Calu3 (cell line): ENCODE measurements around the gene MUC20. TPM values are rescaled to one million over a fixed set of nuclear protein-coding genes. Genes with fewer than 3 reads are reported as not detected.

ENCODE experiments used
- BruUV-seq: library from RNA; stranded (reverse); fragments of 400-500 nt; replicated peaks from 2 replicates; lab custom pipeline; 2021; lab: Mats Ljungman, UMichigan
- CTCF ChIA-PET: fragments of 300-600 bp; sonication (Branson Sonifier 250); formaldehyde crosslinking; loops from one replicate; lab custom pipeline; 2022; ENCODE audit warnings: antibody characterized with exemption; lab: Charles Lee
- DNase-seq: peaks from one replicate; pipeline ENCODE4 v3.0.0; 2022
- H3K27ac Mint-ChIP-seq: one replicate; pipeline ENCODE4 v1.8.0; 2022; ENCODE audit warnings: mixed read lengths; ENCODE audit not compliant: unreplicated experiment
- H3K27me3 Mint-ChIP-seq: one replicate; pipeline ENCODE4 v1.8.0; 2022; ENCODE audit warnings: mixed read lengths; ENCODE audit not compliant: unreplicated experiment
- H3K36me3 Mint-ChIP-seq: one replicate; pipeline ENCODE4 v1.8.0; 2022; ENCODE audit warnings: mild to moderate bottlenecking, moderate library complexity, mixed read lengths; ENCODE audit not compliant: insufficient read depth, unreplicated experiment
- H3K4me1 Mint-ChIP-seq: one replicate; pipeline ENCODE4 v1.8.0; 2022; ENCODE audit warnings: mild to moderate bottlenecking, low read depth, mixed read lengths; ENCODE audit not compliant: unreplicated experiment
- H3K4me3 Mint-ChIP-seq: one replicate; pipeline ENCODE4 v1.8.0; 2022; ENCODE audit warnings: mild to moderate bottlenecking, low read depth, moderate library complexity, mixed read lengths; ENCODE audit not compliant: unreplicated experiment
- H3K9me3 Mint-ChIP-seq: one replicate; pipeline ENCODE4 v1.8.0; 2022; ENCODE audit warnings: low read depth, mixed read lengths; ENCODE audit not compliant: unreplicated experiment
- intact Hi-C: fragments of 100-400 bp; cut with micrococcal nuclease; formaldehyde crosslinking; loops from one replicate; pipeline ENCODE4 v1.10.0; 2022; ENCODE audit not compliant: unreplicated experiment
- total RNA-seq: library from RNA; stranded (reverse); gene quantifications from 2 replicates; pipeline ENCODE4 v1.2.3, GENCODE V29; 2022
- TF ChIP-seq, protein P1 (sequence below): fragments of 200-600 bp; IDR thresholded peaks from one replicate; pipeline ENCODE4 v1.8.0; 2022; ENCODE audit warnings: antibody characterized with exemption; ENCODE audit not compliant: unreplicated experiment

Gene MUC20
- total RNA-seq, 1 experiment from 2014 or later: 83.1 TPM

- Mint-ChIP-seq H3K9me3 (no peaks in the 10 kb centered on the region), H3K27me3 (peaks cover 53% of the 10 kb centered on the region), H3K36me3 (no peaks in the 10 kb centered on the region), H3K4me3 (no peak overlapping the region), H3K4me1 (peaks cover 14% of the 10 kb centered on the region), H3K27ac (no peak overlapping the region)
- TF ChIP-seq, protein P1, sequence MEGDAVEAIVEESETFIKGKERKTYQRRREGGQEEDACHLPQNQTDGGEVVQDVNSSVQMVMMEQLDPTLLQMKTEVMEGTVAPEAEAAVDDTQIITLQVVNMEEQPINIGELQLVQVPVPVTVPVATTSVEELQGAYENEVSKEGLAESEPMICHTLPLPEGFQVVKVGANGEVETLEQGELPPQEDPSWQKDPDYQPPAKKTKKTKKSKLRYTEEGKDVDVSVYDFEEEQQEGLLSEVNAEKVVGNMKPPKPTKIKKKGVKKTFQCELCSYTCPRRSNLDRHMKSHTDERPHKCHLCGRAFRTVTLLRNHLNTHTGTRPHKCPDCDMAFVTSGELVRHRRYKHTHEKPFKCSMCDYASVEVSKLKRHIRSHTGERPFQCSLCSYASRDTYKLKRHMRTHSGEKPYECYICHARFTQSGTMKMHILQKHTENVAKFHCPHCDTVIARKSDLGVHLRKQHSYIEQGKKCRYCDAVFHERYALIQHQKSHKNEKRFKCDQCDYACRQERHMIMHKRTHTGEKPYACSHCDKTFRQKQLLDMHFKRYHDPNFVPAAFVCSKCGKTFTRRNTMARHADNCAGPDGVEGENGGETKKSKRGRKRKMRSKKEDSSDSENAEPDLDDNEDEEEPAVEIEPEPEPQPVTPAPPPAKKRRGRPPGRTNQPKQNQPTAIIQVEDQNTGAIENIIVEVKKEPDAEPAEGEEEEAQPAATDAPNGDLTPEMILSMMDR: no peak
- no TSS peak for BruUV-seq
- DNase-seq: no peak
- intact Hi-C loops: no loop called here
- CTCF ChIA-PET: no interaction called here
Measured at GRCh38 chr3:195755791-195756676, 35.3 kb downstream of the MUC20 start.

GRCh38 chr3:195757438-195757770, 36.6 kb downstream of the MUC20 start:
- Mint-ChIP-seq H3K4me3 (no peak overlapping the region), H3K4me1 (peaks cover 14% of the 10 kb centered on the region), H3K27me3 (peaks cover 53% of the 10 kb centered on the region), H3K27ac (no peak overlapping the region), H3K9me3 (no peaks in the 10 kb centered on the region), H3K36me3 (no peaks in the 10 kb centered on the region)
- no TSS peak for BruUV-seq
- CTCF ChIA-PET: no interaction called here
- intact Hi-C loops: no loop called here
- TF ChIP-seq, protein P1: no peak
- no peak for DNase-seq

DNA sequence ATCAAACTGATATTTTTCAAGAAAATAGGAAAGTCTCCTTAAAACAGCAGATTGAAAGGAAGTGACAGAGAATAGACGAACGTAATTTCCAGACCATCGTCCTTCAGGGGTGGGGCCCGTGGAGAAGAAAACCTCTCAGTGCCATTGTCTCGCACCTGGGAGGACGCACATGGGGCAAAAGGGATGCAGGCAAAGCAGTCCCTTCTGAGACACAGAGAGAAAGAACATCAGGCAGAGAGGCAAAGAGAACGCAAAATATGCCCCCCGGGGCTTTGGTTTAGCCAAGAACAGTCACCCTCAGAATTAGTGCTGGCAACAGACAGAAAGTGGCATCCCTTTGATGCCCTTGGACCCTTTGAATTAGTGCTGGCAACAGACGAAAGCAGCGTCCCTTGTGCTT, 37.0 kb downstream of the MUC20 start:
- CTCF ChIA-PET: no interaction called here

DNA sequence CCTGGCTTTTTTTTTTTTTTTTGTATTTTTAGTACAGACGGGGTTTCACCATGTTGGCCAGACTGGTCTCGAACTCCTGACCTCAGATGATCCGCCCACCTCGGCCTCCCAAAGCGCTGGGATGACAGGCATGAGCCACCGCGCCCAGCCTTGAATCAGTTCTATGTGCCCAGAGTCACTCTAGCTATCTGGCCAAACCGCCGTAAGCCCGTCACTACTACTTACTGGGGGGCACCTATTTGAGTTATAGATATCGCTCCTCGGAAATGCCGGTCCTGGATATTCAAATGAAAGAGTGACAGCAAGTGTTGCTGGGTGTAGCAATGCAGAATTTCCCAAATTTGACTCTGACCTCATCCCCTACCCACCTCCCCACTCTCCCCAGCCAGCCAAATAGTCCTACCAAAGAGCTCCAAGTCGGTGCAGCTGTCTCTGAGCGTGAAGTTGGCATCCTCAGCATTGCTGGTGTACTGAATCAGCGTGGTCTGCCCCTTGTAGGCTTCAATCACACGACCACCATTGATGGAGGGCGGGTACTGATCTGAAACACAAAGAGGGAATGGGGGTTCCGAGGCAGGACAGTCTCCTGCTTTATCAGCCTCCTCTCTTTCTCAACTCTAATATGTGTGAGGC, 38.1 kb downstream of the MUC20 start:
- no peak for DNase-seq
- BruUV-seq: no TSS peak
- H3K9me3 Mint-ChIP-seq: no peaks in the 10 kb centered on the region
- no peaks in the 10 kb centered on the region for H3K36me3 Mint-ChIP-seq
- H3K27ac Mint-ChIP-seq: no peak overlapping the region
- CTCF ChIA-PET: interaction anchor here (0.9 kb wide), 1 partner anchor 39 kb away, joined by 3 read pairs; no protein-coding TSS in a partner anchor
- H3K4me3 Mint-ChIP-seq: no peak overlapping the region
- intact Hi-C loops: no loop called here
- peaks cover 14% of the 10 kb centered on the region for H3K4me1 Mint-ChIP-seq
- TF ChIP-seq, protein P1: no peak
- H3K27me3 Mint-ChIP-seq: peaks cover 54% of the 10 kb centered on the region

More for the DNA sequence above, 37.0 kb downstream of the MUC20 start:
- no TSS peak for BruUV-seq
- intact Hi-C loops: no loop called here
- peaks cover 14% of the 10 kb centered on the region for H3K4me1 Mint-ChIP-seq
- no peak overlapping the region for H3K27ac Mint-ChIP-seq
- H3K9me3 Mint-ChIP-seq: no peaks in the 10 kb centered on the region
- TF ChIP-seq, protein P1: no peak
- H3K4me3 Mint-ChIP-seq: no peak overlapping the region
- H3K27me3 Mint-ChIP-seq: peaks cover 53% of the 10 kb centered on the region
- DNase-seq: no peak
- H3K36me3 Mint-ChIP-seq: no peaks in the 10 kb centered on the region
